Measurements from ENCODE around the gene ERI3. TPM values are rescaled to one million over a fixed set of nuclear protein-coding genes. Genes with fewer than 3 reads are reported as not detected.

The ERI3 gene
- total RNA-seq, 3 donors from 2014 or later: 35.6 to 42.1 (median 36.4) TPM

DNA sequence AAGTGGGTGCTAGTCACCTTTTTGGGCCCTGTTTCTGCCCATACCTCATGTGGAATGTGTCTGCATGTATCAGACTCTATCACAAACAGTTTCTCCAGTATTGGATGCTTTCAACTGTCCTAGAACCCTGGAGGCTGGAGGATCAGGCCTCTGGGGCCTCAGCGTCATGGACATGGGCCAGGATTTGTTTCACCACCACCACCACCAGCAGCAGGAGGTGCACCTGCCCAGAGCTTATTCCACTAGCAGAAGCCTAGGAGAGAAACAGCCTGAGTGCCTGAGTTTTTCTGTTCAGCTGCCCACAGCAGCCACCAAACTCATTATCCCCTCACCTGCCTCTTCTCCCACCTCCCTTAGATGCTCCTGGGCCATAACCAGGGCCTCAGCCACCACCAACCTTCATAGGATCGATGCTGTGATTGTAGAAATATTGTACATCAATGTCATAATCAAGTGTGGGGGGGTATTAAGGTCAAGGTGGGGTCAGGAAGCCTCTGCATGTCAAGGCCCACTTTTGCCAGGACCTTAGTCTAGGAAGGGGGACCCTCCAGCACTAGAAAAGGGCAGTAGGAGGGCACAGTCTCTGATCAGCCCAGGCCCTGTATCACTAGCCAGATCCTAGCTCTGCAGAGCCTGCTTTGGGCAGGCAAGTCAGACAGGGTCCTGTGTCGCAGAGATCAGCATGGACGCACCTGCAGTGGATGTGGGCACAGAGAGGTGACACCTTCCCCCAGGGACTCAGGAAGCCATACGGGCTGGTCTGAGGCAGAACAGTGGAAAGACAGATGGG is 132.5 kb downstream of the ERI3 start:
- no peak overlapping the region for H3K4me3 ChIP-seq
- TF ChIP-seq, protein P1, sequence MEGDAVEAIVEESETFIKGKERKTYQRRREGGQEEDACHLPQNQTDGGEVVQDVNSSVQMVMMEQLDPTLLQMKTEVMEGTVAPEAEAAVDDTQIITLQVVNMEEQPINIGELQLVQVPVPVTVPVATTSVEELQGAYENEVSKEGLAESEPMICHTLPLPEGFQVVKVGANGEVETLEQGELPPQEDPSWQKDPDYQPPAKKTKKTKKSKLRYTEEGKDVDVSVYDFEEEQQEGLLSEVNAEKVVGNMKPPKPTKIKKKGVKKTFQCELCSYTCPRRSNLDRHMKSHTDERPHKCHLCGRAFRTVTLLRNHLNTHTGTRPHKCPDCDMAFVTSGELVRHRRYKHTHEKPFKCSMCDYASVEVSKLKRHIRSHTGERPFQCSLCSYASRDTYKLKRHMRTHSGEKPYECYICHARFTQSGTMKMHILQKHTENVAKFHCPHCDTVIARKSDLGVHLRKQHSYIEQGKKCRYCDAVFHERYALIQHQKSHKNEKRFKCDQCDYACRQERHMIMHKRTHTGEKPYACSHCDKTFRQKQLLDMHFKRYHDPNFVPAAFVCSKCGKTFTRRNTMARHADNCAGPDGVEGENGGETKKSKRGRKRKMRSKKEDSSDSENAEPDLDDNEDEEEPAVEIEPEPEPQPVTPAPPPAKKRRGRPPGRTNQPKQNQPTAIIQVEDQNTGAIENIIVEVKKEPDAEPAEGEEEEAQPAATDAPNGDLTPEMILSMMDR (IDR thresholded peaks at IDR 0.05): no peak
- intact Hi-C loops (cut with DNase I, micrococcal nuclease): no loop called here
- no peaks in the 10 kb centered on the region for H3K9me3 ChIP-seq
- ATAC-seq: no peak
- no peak for DNase-seq
- H3K36me3 ChIP-seq (ENCODE audit: low read depth): no peaks in the 10 kb centered on the region
- no peaks in the 10 kb centered on the region for H3K4me1 ChIP-seq (ENCODE audit: low read depth)

DNA sequence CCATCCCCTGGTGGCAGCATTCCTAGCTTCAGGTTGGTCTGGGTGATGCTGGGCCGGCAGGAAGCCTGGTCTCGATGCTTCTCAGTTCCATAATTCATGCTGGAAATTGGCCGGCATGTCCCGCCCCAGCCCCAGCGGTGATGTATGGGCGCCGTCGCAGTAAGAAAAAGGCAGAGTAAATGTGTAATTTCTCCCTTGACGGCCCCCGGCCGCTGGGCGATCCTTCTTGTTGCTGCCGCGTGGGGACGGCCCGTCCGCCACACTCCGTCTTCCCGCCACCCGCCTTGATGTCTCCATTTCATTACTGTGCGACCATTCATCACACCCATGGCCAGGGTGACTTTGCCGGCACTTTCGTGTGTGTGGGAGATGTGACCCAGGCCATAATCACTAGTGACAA is 133.3 kb downstream of the ERI3 start:
- intact Hi-C loops (cut with DNase I, micrococcal nuclease): no loop called here
- Histone ChIP-seq H3K4me1 (ENCODE audit: low read depth) (no peaks in the 10 kb centered on the region), H3K36me3 (ENCODE audit: low read depth) (no peaks in the 10 kb centered on the region), H3K9me3 (no peaks in the 10 kb centered on the region), H3K4me3 (no peak overlapping the region)
- ATAC-seq: no peak
- no peak for DNase-seq
- TF ChIP-seq, protein P1 (IDR thresholded peaks at IDR 0.05): no peak

DNA sequence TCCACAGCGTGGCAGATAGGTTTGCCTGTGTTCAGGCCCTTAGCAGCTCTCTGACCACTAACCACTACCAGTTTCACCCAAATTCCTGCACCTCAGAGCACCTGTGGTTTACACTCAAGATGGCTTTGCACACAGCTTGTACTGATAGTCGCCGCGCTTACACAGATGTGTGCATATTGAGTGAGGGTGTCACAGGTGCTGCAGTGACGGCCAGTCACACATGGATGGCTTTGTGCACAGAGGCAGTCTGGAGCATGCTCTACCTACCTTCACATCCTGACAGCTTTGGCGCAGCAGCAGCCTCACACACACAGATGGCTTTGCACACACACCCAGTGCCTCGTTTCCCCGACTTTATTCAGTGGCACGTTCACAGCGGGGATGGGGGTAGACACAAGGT is 134.3 kb downstream of the ERI3 start:
- no peak for DNase-seq
- TF ChIP-seq, protein P1 (IDR thresholded peaks at IDR 0.05): no peak
- no peaks in the 10 kb centered on the region for H3K4me1 ChIP-seq (ENCODE audit: low read depth)
- intact Hi-C loops (cut with DNase I, micrococcal nuclease): no loop called here
- ATAC-seq: no peak
- no peak overlapping the region for H3K4me3 ChIP-seq
- H3K9me3 ChIP-seq: no peaks in the 10 kb centered on the region
- no peaks in the 10 kb centered on the region for H3K36me3 ChIP-seq (ENCODE audit: low read depth)

DNA sequence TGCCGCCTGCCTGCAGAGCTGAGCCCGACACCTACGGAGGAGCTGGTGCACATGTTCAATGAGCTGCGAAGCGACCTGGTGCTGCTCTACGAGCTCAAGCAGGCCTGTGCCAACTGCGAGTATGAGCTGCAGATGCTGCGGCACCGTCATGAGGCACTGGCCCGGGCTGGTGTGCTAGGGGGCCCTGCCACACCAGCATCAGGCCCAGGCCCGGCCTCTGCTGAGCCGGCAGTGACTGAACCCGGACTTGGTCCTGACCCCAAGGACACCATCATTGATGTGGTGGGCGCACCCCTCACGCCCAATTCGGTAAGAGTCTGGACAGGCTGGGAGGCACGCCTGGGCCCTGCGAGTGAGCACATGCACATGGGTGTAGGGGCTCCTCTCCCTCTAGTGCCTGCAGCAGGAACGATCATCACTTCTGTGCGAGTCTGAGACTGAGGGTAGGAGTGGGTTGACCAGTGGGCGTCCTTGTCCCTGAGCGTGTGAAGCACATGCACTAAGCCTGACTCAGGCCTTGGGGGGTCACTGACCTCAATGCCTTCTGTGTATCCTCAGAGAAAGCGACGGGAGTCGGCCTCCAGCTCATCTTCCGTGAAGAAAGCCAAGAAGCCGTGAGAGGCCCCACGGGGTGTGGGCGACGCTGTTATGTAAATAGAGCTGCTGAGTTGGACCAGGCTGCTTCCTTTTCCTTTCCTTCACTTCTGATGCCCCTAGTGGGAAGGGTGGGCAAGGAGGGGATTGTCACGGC is 134.9 kb downstream of the ERI3 start:
- H3K4me1 ChIP-seq (ENCODE audit: low read depth): no peaks in the 10 kb centered on the region
- H3K4me3 ChIP-seq: no peak overlapping the region
- no peak for ATAC-seq
- no peaks in the 10 kb centered on the region for H3K36me3 ChIP-seq (ENCODE audit: low read depth)
- DNase-seq: no peak
- no peaks in the 10 kb centered on the region for H3K9me3 ChIP-seq
- TF ChIP-seq, protein P1 (IDR thresholded peaks at IDR 0.05): no peak
- intact Hi-C loops (cut with DNase I, micrococcal nuclease): no loop called here

DNA sequence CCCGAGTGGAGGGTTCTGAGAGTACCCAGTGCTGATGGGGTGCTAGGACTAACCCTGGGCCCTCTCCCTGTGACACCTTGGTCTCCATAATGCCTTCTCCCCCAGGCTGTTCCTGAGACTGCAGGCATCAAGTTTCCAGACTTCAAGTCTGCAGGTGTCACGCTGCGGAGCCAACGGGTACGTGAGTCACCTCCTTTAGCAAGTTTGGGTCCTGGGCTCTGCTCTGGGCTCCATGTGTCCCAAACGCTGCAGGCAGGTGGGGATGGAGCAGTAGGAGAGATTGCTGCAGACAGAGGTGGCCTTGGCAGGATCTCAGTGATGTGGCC is 135.8 kb downstream of the ERI3 start:
- no peak overlapping the region for H3K4me3 ChIP-seq
- H3K36me3 ChIP-seq (ENCODE audit: low read depth): no peaks in the 10 kb centered on the region
- no peaks in the 10 kb centered on the region for H3K9me3 ChIP-seq
- intact Hi-C loops (cut with DNase I, micrococcal nuclease): loop anchor here in 1 of 2 donors (10.0 kb wide), 1 partner anchor 76 kb away; no protein-coding TSS in a partner anchor
- ATAC-seq (no peak), DNase-seq (no peak)
- H3K4me1 ChIP-seq (ENCODE audit: low read depth): peaks cover under 1% of the 10 kb centered on the region
- TF ChIP-seq, protein P1 (IDR thresholded peaks at IDR 0.05): no peak

Data from mucosa of descending colon (tissue), 3 donors.